Astrocyte (in vitro differentiated cells and primary cell): ENCODE measurements around the gene AP3B2. TPM values are rescaled to one million over a fixed set of nuclear protein-coding genes. Genes with fewer than 3 reads are reported as not detected.

ENCODE experiments used
- DNase-seq: peaks from one replicate; pipeline ENCODE4 v3.0.0-alpha.2; 2010; ENCODE audit warnings: low read depth
- FAIRE-seq: peaks from 2 replicates; lab custom pipeline; 2011; peaks lifted over from hg19 to GRCh38; lab: Jason Lieb, UNC
- H2AFZ ChIP-seq: 2 replicates; pipeline ENCODE4 v1.6.0; 2012; ENCODE audit warnings: low read depth, low read length, inconsistent platforms
- H3K27ac ChIP-seq: 2 replicates; pipeline ENCODE4 v1.5.1; 2011; ENCODE audit warnings: low read depth, low read length, inconsistent platforms
- H3K27me3 ChIP-seq: 2 replicates; pipeline ENCODE4 v1.6.0; 2011; ENCODE audit warnings: low read length, inconsistent platforms; ENCODE audit not compliant: insufficient read depth
- H3K36me3 ChIP-seq: 2 replicates; pipeline ENCODE4 v1.5.1; 2011; ENCODE audit warnings: low read length, inconsistent platforms; ENCODE audit not compliant: insufficient read depth
- H3K4me1 ChIP-seq: 2 replicates; pipeline ENCODE4 v1.5.1; 2011; ENCODE audit warnings: low read length, inconsistent platforms; ENCODE audit not compliant: insufficient read depth
- H3K4me2 ChIP-seq: 2 replicates; pipeline ENCODE4 v1.6.0; 2012; ENCODE audit warnings: low read length, inconsistent platforms
- H3K4me3 ChIP-seq: 2 replicates; pipeline ENCODE4 v1.5.1; 2011; ENCODE audit warnings: low read depth, mild to moderate bottlenecking, low read length, inconsistent platforms; ENCODE audit not compliant: insufficient read depth
- H3K79me2 ChIP-seq: 2 replicates; pipeline ENCODE4 v1.6.0; 2012; ENCODE audit warnings: mild to moderate bottlenecking, low read length, inconsistent platforms; ENCODE audit not compliant: insufficient read depth
- H3K9ac ChIP-seq: 2 replicates; pipeline ENCODE4 v1.6.0; 2012; ENCODE audit warnings: mild to moderate bottlenecking, low read length, inconsistent platforms
- H3K9me3 ChIP-seq: 2 replicates; pipeline ENCODE4 v1.5.1; 2012; ENCODE audit warnings: low read depth, mild to moderate bottlenecking, low read length, inconsistent platforms; ENCODE audit not compliant: insufficient read depth
- H4K20me1 ChIP-seq: 2 replicates; pipeline ENCODE4 v1.6.0; 2012; ENCODE audit warnings: low read length, inconsistent platforms; ENCODE audit not compliant: insufficient read depth
- H3K27ac Mint-ChIP-seq: one replicate; pipeline ENCODE4 v1.8.0; 2021; ENCODE audit warnings: mild to moderate bottlenecking, mixed read lengths; ENCODE audit not compliant: unreplicated experiment
- H3K27me3 Mint-ChIP-seq: one replicate; pipeline ENCODE4 v1.8.0; 2021; ENCODE audit warnings: low read depth, mixed read lengths; ENCODE audit not compliant: unreplicated experiment
- H3K36me3 Mint-ChIP-seq: one replicate; pipeline ENCODE4 v1.8.0; 2021; ENCODE audit warnings: low read depth, mixed read lengths; ENCODE audit not compliant: unreplicated experiment
- H3K4me1 Mint-ChIP-seq: one replicate; pipeline ENCODE4 v1.8.0; 2021; ENCODE audit warnings: low read depth, mixed read lengths; ENCODE audit not compliant: unreplicated experiment
- H3K4me3 Mint-ChIP-seq: one replicate; pipeline ENCODE4 v1.8.0; 2021; ENCODE audit warnings: mild to moderate bottlenecking, moderate library complexity, mixed read lengths; ENCODE audit not compliant: unreplicated experiment
- H3K9me3 Mint-ChIP-seq: one replicate; pipeline ENCODE4 v1.8.0; 2021; ENCODE audit warnings: mild to moderate bottlenecking, mixed read lengths; ENCODE audit not compliant: unreplicated experiment
- CTCF ChIP-seq: IDR thresholded peaks from 2 replicates; pipeline ENCODE4 v1.5.1; 2011; ENCODE audit warnings: low read depth, mild to moderate bottlenecking, inconsistent platforms, low read length, moderate library complexity; ENCODE audit not compliant: insufficient read depth
- EZH2 ChIP-seq: IDR thresholded peaks from 2 replicates; pipeline ENCODE4 v1.6.1; 2012; ENCODE audit warnings: mild to moderate bottlenecking, low read length, inconsistent platforms; ENCODE audit not compliant: insufficient read depth
- total RNA-seq: library from RNA; stranded (reverse); gene quantifications from 2 replicates; pipeline ENCODE4 v1.2.1, GENCODE V29; 2021

AP3B2 gene
- total RNA-seq, 1 donor from 2014 or later = 7.2 TPM

DNA sequence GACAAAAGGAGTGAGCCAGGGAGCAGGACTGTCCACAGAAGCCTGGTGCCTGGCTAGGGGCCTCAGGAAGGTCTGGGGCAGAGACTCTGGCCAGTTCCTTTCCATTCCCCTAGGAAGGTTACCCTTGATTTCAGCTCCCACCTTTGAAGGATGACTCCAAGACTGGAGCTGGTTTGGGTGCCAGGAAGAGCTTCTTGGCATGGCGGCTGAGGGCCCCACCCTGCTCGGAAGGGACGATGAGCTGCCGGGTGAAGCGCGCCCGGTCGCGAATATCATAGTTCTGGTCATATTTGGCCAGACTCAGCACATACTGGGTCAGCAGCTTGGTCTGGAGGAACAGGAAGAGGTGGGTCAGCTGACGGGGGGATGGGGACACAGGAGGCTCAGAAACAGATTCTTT lies 43.1 kb downstream of the AP3B2 start:
- H3K27ac ChIP-seq = no peak overlapping the region
- no peak overlapping the region for H3K9ac ChIP-seq
- H3K4me1 Mint-ChIP-seq = no peaks in the 10 kb centered on the region
- FAIRE-seq (no peak), DNase-seq (no peak)
- no peak overlapping the region for H3K4me3 ChIP-seq
- H3K27me3 Mint-ChIP-seq = peaks cover 32% of the 10 kb centered on the region
- H3K79me2 ChIP-seq = no peaks in the 10 kb centered on the region
- no peaks in the 10 kb centered on the region for H4K20me1 ChIP-seq
- H3K9me3 ChIP-seq = no peaks in the 10 kb centered on the region
- no peak overlapping the region for H3K4me3 Mint-ChIP-seq
- peaks cover 16% of the 10 kb centered on the region for H3K36me3 Mint-ChIP-seq
- H3K27ac Mint-ChIP-seq = no peak overlapping the region
- H3K4me1 ChIP-seq = no peaks in the 10 kb centered on the region
- no peaks in the 10 kb centered on the region for H3K27me3 ChIP-seq
- H3K36me3 ChIP-seq = no peaks in the 10 kb centered on the region
- H3K9me3 Mint-ChIP-seq = peaks cover 1% of the 10 kb centered on the region
- no peak overlapping the region for H2AFZ ChIP-seq
- TF ChIP-seq EZH2 = no peak
- no peak for TF ChIP-seq CTCF
- H3K4me2 ChIP-seq = no peak overlapping the region

GRCh38 chr15:82664021-82664420 lies 45.7 kb downstream of the AP3B2 start:
- Mint-ChIP-seq H3K27ac (no peak overlapping the region), H3K4me1 (no peaks in the 10 kb centered on the region), H3K27me3 (peaks cover 44% of the 10 kb centered on the region), H3K4me3 (no peak overlapping the region), H3K36me3 (peaks cover 24% of the 10 kb centered on the region), H3K9me3 (peaks cover 1% of the 10 kb centered on the region)
- Histone ChIP-seq H3K79me2 (no peaks in the 10 kb centered on the region), H3K36me3 (no peaks in the 10 kb centered on the region), H3K27ac (no peak overlapping the region), H4K20me1 (no peaks in the 10 kb centered on the region), H3K27me3 (no peaks in the 10 kb centered on the region), H3K4me3 (no peak overlapping the region), H2AFZ (no peak overlapping the region), H3K9me3 (no peaks in the 10 kb centered on the region), H3K4me2 (no peak overlapping the region), H3K9ac (no peak overlapping the region), H3K4me1 (no peaks in the 10 kb centered on the region)
- TF ChIP-seq EZH2 (no peak), CTCF (no peak)
- FAIRE-seq (no peak), DNase-seq (no peak)

- Mint-ChIP-seq H3K27ac (no peak overlapping the region), H3K4me3 (no peak overlapping the region), H3K27me3 (peaks cover 50% of the 10 kb centered on the region), H3K36me3 (peaks cover 26% of the 10 kb centered on the region), H3K4me1 (no peaks in the 10 kb centered on the region), H3K9me3 (peaks cover 1% of the 10 kb centered on the region)
- no peak overlapping the region for H3K9ac ChIP-seq
- H2AFZ ChIP-seq = no peak overlapping the region
- TF ChIP-seq EZH2 = no peak
- TF ChIP-seq CTCF = no peak
- no peaks in the 10 kb centered on the region for H4K20me1 ChIP-seq
- no peak overlapping the region for H3K4me3 ChIP-seq
- FAIRE-seq (no peak), DNase-seq (peak; percentile 16)
- no peaks in the 10 kb centered on the region for H3K27me3 ChIP-seq
- no peaks in the 10 kb centered on the region for H3K79me2 ChIP-seq
- H3K27ac ChIP-seq = no peak overlapping the region
- H3K4me2 ChIP-seq = no peak overlapping the region
- H3K9me3 ChIP-seq = no peaks in the 10 kb centered on the region
- no peaks in the 10 kb centered on the region for H3K4me1 ChIP-seq
- no peaks in the 10 kb centered on the region for H3K36me3 ChIP-seq
Measured at GRCh38 chr15:82663186-82663600, 46.5 kb downstream of the AP3B2 start.
